Upper lobe of left lung (tissue), 6 donors: ENCODE data around the gene SLC4A7. TPM values are rescaled to one million over a fixed set of nuclear protein-coding genes. Genes with fewer than 3 reads are reported as not detected.
"Not testable (repeated sequence)": the region's sequence is repeated elsewhere in the genome, so short reads cannot be mapped to it uniquely, and the experiment has no call there.

Source experiments
- ATAC-seq, 2 donors: fragments of 200-7000 bp; cut with Tn5 transposase; one replicate each; pipeline ENCODE4 v1.9.1; 2022; ENCODE audit warnings: mild to moderate bottlenecking in 2 of 2, moderate library complexity in 2 of 2; ENCODE audit not compliant: low FRiP score in 2 of 2
- DNase-seq, 2 donors: peaks; one replicate each; pipeline ENCODE4 v3.0.0-alpha.2; 2019 to 2020
- H3K27ac ChIP-seq, 4 donors: fragments of 200-600 bp; sonication (generic); one replicate each; pipeline ENCODE4 v1.5.1; 2016 to 2019
- H3K27me3 ChIP-seq, 4 donors: fragments of 200-600 bp; sonication (generic); one replicate each; pipeline ENCODE4 v1.5.1; 2017 to 2019
- H3K36me3 ChIP-seq, 4 donors: fragments of 200-600 bp; sonication (generic); one replicate each; pipeline ENCODE4 v1.5.1; 2016 to 2019
- H3K4me1 ChIP-seq, 4 donors: fragments of 200-600 bp; sonication (generic); one replicate each; pipeline ENCODE4 v1.5.1; 2018 to 2019
- H3K4me3 ChIP-seq, 4 donors: fragments of 200-600 bp; sonication (generic); one replicate each; pipeline ENCODE4 v1.5.1; 2017 to 2019; ENCODE audit warnings: mild to moderate bottlenecking in 2 of 4, moderate library complexity in 1 of 4
- H3K9me3 ChIP-seq, 4 donors: fragments of 200-600 bp; sonication (generic); one replicate each; pipeline ENCODE4 v1.5.1; 2018 to 2019
- CTCF ChIP-seq, 6 experiments: fragments of 450-650 bp in 4 of 6; fragments of 200-600 bp in 2 of 6; sonication (generic) in 2 of 6; IDR thresholded peaks; one replicate each; pipeline ENCODE4 v1.5.1; 2016 to 2019; ENCODE audit warnings: antibody characterized with exemption in 6 of 6
- EP300 ChIP-seq, 4 donors: sonication (generic); formaldehyde crosslinking; IDR thresholded peaks; one replicate each; pipeline ENCODE4 v1.5.1; 2017; ENCODE audit warnings: antibody characterized with exemption in 4 of 4, control low read depth in 2 of 4
- POLR2A ChIP-seq, 4 donors: fragments of 450-650 bp; IDR thresholded peaks; one replicate each; pipeline ENCODE4 v1.5.1; 2016 to 2017; ENCODE audit warnings: antibody characterized with exemption in 4 of 4, mild to moderate bottlenecking in 2 of 4
- POLR2AphosphoS5 ChIP-seq, 2 donors: sonication (generic); formaldehyde crosslinking; IDR thresholded peaks; one replicate each; pipeline ENCODE4 v1.5.1; 2017; ENCODE audit warnings: antibody characterized with exemption in 2 of 2
- WGBS, 2 donors: methylation state at CpG; one replicate each; pipeline ENCODE4 v1.1.5; 2017 to 2018; 5-methylcytosine and 5-hydroxymethylcytosine counted together
- total RNA-seq, 6 donors: library from RNA; depleted of rRNA in 4 of 6; stranded (reverse); fragments of >200 nt in 4 of 6; gene quantifications; one replicate each; pipeline versions ENCODE4 v1.1.0 to v1.2.1, GENCODE V29; 2016 to 2021
- donor health status: DM: no; HTN: no; CAD: no; lungs with moderate emphysema.
- donor health status: DM: no; HTN: yes; CAD: no; lungs with severe emphysema.

SLC4A7 gene
- total RNA-seq, 6 donors from 2014 or later, result 11.8 to 40.5 (median 19.6) TPM

DNA sequence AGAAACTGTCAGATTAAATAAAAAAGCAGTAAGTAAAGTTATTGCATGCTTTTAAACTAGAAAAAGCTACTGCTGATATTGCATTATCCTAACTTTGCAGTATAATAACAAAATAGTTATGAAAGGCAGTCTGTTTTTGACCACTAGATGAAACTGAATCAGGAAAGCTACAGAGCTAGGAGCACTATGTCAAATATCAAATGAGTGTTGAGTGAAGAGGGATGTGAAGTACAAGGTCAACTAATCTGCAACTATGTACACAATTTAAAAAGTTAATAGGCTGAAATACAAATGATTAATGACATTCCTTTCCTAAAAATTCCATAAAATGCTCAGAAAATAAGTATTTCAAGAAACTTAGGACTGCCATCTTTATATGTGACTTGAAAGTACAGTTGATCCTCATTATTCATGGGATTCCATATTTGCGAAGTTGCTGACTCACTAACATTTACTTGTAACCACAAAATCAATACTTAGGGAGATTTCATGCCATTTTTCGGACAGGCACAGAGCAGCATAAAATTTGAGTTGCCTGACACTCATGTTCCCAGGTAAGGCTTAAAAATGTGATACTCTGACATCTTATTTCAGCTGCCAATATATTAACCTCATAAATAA lies 34.5 kb downstream of the SLC4A7 start:
- H3K27me3 ChIP-seq, result no peaks in the 10 kb centered on the region

DNA sequence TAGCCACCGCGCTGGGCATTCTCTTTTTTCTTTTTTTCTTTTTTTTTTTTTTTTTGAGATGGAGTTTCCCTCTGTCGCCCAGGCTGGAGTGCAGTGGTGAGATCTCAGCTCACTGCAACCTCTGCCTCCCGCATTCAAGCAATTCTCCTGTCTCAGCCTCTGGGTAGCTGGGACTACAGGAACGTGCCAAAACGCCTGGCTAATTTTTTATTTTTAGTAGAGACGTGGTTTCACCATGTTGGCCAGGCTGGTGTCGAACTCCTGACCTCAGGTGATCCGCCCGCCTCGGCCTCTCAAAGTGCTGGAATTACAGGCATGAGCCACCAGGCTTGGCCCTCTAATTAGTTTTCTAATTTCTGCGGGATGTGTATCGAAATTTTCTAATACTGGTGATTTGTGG lies 41.2 kb downstream of the SLC4A7 start:
- not testable (repeated sequence) for DNase-seq, ATAC-seq, H3K4me3 ChIP-seq, H3K4me1 ChIP-seq, H3K27me3 ChIP-seq, H3K9me3 ChIP-seq, H3K27ac ChIP-seq
- 97 to 98% methylated on average over 13 of the region's 13 CpGs for WGBS, 2 donors
- peaks cover 0 to 11% (median 0%) of the 10 kb centered on the region in 4 donors for H3K36me3 ChIP-seq

More for the DNA sequence above, 34.5 kb downstream of the SLC4A7 start:
- TF ChIP-seq POLR2AphosphoS5 (IDR thresholded peaks at IDR 0.05) (no peak), CTCF (IDR thresholded peaks at IDR 0.05) (no peak), POLR2A (IDR thresholded peaks at IDR 0.05) (no peak), EP300 (IDR thresholded peaks at IDR 0.05) (no peak)
- DNase-seq (no peak), ATAC-seq (no peak)
- H3K27ac ChIP-seq, result no peak overlapping the region
- peaks cover 0 to 6% (median 4%) of the 10 kb centered on the region in 4 donors for H3K4me1 ChIP-seq
- WGBS, 2 donors, result 63 to 71% methylated on average over 2 of the region's 2 CpGs
- H3K36me3 ChIP-seq, result peaks cover 0 to 10% (median 0%) of the 10 kb centered on the region in 4 donors
- no peak overlapping the region for H3K4me3 ChIP-seq
- no peaks in the 10 kb centered on the region for H3K9me3 ChIP-seq

DNA sequence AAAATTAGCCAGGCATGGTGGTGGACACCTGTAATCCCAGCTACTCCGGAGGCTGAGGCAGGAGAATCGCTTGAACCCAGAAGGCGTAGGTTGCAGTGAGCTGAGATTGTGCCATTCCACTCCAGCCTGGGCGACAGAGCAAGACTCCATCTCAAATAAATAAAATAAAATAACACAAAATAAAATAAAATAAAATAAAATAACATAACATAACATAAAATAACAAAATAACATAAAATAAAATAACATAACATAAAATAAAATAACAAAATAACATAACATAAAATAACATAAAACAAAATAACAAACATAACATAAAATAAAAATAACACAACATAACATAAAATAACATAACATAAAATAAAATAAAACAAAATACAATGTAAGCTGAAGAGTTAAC lies 45.8 kb downstream of the SLC4A7 start:
- H3K4me3 ChIP-seq, H3K9me3 ChIP-seq, ATAC-seq, H3K4me1 ChIP-seq, H3K27me3 ChIP-seq, DNase-seq, H3K27ac ChIP-seq: not testable (repeated sequence)
- 98% methylated on average over 4 of the region's 4 CpGs for WGBS, 2 donors
- peaks cover 0 to 14% (median 4%) of the 10 kb centered on the region in 4 donors for H3K36me3 ChIP-seq

GRCh38 chr3:27431116-27431515 lies 53.1 kb downstream of the SLC4A7 start:
- H3K27ac ChIP-seq, result no peak overlapping the region
- WGBS, 2 donors, result 69 to 74% methylated on average over 6 of the region's 6 CpGs
- no peaks in the 10 kb centered on the region for H3K27me3 ChIP-seq
- peaks cover 0 to 13% (median 8%) of the 10 kb centered on the region in 4 donors for H3K36me3 ChIP-seq
- no peak for TF ChIP-seq EP300 (IDR thresholded peaks at IDR 0.05)
- TF ChIP-seq POLR2A (IDR thresholded peaks at IDR 0.05), result no peak
- no peak for TF ChIP-seq POLR2AphosphoS5 (IDR thresholded peaks at IDR 0.05)
- no peak for TF ChIP-seq CTCF (IDR thresholded peaks at IDR 0.05)
- peaks cover 0 to 2% (median 0%) of the 10 kb centered on the region in 4 donors for H3K4me1 ChIP-seq
- no peaks in the 10 kb centered on the region for H3K9me3 ChIP-seq
- no peak overlapping the region for H3K4me3 ChIP-seq
- ATAC-seq, result peak; percentile 53 to 87
- peak in 1 of 2 donors; percentile 33 for DNase-seq

GRCh38 chr3:27429909-27430308 lies 54.3 kb downstream of the SLC4A7 start:
- TF ChIP-seq CTCF (IDR thresholded peaks at IDR 0.05), result no peak
- TF ChIP-seq EP300 (IDR thresholded peaks at IDR 0.05), result no peak
- TF ChIP-seq POLR2AphosphoS5 (IDR thresholded peaks at IDR 0.05), result no peak
- WGBS, 2 donors, result 100% methylated on average over 2 of the region's 2 CpGs
- ATAC-seq, result no peak

GRCh38 chr3:27428446-27428845 lies 55.7 kb downstream of the SLC4A7 start:
- H3K36me3 ChIP-seq, result peaks cover 0 to 11% (median 6%) of the 10 kb centered on the region in 4 donors
- no peak for TF ChIP-seq POLR2AphosphoS5 (IDR thresholded peaks at IDR 0.05)
- no peak for TF ChIP-seq POLR2A (IDR thresholded peaks at IDR 0.05)
- TF ChIP-seq EP300 (IDR thresholded peaks at IDR 0.05), result no peak
- no peak for TF ChIP-seq CTCF (IDR thresholded peaks at IDR 0.05)
- H3K27me3 ChIP-seq, result no peaks in the 10 kb centered on the region
- H3K9me3 ChIP-seq, result no peaks in the 10 kb centered on the region
- no peak overlapping the region for H3K27ac ChIP-seq
- no peak for ATAC-seq
- no peak for DNase-seq
- no peak overlapping the region for H3K4me3 ChIP-seq
- H3K4me1 ChIP-seq, result peaks cover 0 to 2% (median 0%) of the 10 kb centered on the region in 4 donors

More at GRCh38 chr3:27429909-27430308, 54.3 kb downstream of the SLC4A7 start:
- Histone ChIP-seq H3K27ac (no peak overlapping the region), H3K4me1 (peaks cover 0 to 2% (median 0%) of the 10 kb centered on the region in 4 donors), H3K4me3 (no peak overlapping the region), H3K27me3 (no peaks in the 10 kb centered on the region), H3K36me3 (peaks cover 0 to 13% (median 8%) of the 10 kb centered on the region in 4 donors), H3K9me3 (no peaks in the 10 kb centered on the region)
- no peak for DNase-seq
